CD4-positive, alpha-beta T cell treated with Interleukin-2 at 100 ng/mL for 4 hours (primary cell): ENCODE data around the gene ZNF423.

Source experiments
- DNase-seq: peaks from one replicate; pipeline ENCODE4 v3.0.0-alpha.2; 2020; ENCODE audit warnings: low spot score

The ZNF423 gene

GRCh38 chr16:49491771-49492761 lies 363.8 kb downstream of the ZNF423 start:
- DNase-seq, result peak; percentile 21

DNA sequence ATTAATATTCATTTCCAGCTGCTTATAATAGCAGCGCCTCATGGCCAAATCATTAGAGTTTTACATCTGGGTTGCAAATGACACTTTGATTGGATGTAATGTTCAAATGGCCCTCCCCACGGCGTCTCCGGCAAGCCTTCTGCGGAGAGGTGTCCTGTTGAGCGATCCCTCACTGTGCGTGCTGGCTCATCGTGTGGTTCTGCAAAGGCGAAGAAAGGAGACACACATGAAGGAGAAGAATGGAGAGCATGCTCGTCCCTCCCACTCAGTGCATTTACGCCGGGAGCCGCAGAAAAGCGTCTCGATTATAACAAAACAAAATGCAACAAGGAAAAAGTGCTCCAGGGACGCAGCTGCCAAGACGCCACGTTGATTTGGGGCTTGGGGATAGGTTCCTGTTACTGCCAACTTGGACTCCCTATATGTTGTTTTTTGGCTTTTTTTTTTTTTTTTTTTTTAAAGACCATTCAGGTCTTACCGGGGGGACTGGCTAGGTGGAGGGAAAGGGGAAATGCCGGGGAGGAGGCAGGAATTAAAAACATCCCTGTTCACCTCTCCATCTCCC lies 364.7 kb downstream of the ZNF423 start:
- no peak for DNase-seq

DNA sequence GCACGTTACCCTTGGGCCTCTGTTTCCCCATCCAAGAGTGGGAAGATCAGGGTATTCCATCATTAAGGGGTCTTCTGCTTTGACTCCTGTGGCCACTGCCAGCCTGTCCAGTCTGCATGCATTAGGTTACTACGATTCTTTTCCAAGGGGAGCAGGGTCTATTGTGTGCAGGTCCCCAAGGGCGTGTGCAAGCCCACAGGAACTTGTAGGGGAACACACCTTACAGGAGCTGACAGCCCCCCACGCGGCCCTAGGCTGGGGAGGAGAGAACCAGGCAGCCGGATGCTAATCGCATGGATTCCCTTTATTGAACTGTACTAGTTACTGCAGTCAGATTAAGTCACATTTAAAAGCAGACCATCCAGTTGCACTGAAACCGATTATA lies 365.6 kb downstream of the ZNF423 start:
- DNase-seq, result no peak

GRCh38 chr16:49489686-49490320 lies 366.1 kb downstream of the ZNF423 start:
- DNase-seq, result no peak

- DNase-seq, result no peak
Observed at GRCh38 chr16:49488740-49489525, 367.0 kb downstream of the ZNF423 start.

GRCh38 chr16:49488336-49488735 lies 367.6 kb downstream of the ZNF423 start:
- DNase-seq, result no peak

GRCh38 chr16:49487746-49488145 lies 368.2 kb downstream of the ZNF423 start:
- DNase-seq, result no peak

DNA sequence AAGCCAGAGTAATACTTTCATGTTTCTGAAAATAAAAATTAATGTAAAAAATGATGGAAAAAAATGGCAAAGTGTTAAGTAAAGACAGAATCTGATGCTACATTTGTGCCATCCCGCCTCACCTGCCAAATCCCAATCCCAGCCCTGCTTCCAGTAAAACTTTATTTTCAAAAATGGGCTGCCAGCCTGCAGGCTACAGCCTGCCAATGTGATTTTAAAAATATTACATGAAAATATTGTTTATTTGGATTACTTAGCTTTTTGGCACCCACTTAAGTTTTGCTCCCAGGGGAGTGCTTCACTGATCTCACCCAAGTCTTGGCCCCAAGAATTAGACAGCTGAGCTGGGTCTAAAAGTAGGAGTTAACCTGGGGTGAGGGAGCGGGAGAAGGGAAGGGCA lies 369.5 kb downstream of the ZNF423 start:
- DNase-seq, result no peak

- DNase-seq, result no peak
Observed at GRCh38 chr16:49485663-49486062, 370.2 kb downstream of the ZNF423 start.

GRCh38 chr16:49484936-49485335 lies 371.0 kb downstream of the ZNF423 start:
- no peak for DNase-seq

GRCh38 chr16:49484451-49484849 lies 371.5 kb downstream of the ZNF423 start:
- no peak for DNase-seq

- no peak for DNase-seq
Observed at GRCh38 chr16:49483651-49484450, 372.1 kb downstream of the ZNF423 start.

DNA sequence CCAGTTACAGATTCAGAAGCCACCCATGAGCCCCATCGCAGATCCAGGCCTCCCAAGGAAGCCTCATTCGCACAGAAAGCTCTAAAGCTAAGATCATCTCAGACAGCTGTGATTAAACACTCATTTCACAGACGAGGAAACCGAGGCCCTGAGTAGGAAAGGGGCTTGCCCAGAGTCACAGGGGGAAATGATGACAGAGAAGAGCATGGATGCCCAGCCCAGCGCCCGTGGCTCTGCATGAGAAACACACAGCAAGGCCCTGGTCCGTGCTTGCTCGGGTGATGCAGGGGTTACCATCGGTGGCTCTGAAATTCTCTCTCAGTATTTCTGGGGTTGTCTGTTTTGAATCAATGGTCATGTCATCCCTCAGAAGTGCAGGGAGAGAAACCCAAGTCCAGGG lies 372.7 kb downstream of the ZNF423 start:
- DNase-seq, result no peak

DNA sequence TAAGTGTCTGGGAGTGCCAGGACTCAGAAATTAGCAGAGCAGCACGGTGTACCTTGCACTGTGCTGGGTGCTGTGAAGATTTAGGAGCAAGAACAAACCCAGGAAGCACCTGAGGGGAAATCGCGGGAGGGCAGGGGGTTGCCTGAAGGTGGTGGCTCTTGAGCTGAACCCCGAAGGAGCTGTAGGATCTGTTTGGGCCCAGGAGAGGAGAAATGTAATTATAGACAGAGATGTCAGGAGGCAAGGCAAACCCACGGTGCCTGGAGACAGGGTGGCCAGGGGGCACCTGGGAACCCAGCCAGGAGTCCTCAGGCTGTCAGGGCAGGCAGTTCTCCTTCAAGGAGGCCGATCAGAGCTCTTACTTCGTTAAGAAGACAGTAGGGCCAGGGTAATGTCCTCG lies 373.2 kb downstream of the ZNF423 start:
- no peak for DNase-seq

GRCh38 chr16:49478616-49479015 lies 377.3 kb downstream of the ZNF423 start:
- no peak for DNase-seq

DNA sequence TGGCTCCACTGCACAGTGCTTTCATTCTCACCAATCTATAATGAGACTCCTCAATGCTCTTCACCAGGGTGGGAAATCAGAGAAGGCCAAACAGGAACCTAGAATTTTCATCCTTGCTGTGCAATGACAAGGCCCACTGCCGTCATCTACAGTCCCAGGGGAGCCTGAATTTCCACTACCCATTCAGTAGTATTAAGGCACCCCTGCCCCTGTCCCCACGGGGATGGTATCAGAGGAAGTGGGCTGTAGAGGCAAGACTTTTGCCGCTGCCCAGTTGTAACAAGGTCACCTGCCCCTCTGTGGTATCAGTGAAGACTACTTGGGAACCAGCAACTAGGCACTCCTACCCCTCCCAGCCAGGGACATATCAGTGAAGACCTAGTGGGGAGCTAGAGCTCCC lies 377.8 kb downstream of the ZNF423 start:
- no peak for DNase-seq

GRCh38 chr16:49477250-49477895 lies 378.5 kb downstream of the ZNF423 start:
- no peak for DNase-seq

DNA sequence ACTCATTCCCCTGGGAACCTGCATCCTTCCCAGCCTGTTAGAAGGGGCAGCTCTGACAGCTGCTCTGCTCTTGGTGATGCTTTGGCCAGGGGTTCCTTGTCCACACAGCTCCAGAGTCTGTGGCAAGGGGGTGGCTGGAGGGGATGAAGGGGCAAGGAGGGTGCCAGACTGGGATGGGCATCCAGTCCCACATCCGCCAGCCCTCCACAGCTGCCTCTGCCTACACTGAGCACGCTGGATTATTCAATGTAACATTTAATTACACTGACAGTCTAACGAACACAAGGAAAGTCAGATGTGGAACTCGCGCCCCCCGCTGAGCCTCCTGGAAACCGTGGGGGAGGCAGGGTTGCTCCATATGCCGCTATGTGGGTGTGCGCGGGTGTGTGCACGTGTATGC lies 381.2 kb downstream of the ZNF423 start:
- no peak for DNase-seq

- DNase-seq, result no peak
Observed at GRCh38 chr16:49473773-49474172, 382.1 kb downstream of the ZNF423 start.

- DNase-seq, result no peak
Observed at GRCh38 chr16:49473131-49473530, 382.8 kb downstream of the ZNF423 start.

DNA sequence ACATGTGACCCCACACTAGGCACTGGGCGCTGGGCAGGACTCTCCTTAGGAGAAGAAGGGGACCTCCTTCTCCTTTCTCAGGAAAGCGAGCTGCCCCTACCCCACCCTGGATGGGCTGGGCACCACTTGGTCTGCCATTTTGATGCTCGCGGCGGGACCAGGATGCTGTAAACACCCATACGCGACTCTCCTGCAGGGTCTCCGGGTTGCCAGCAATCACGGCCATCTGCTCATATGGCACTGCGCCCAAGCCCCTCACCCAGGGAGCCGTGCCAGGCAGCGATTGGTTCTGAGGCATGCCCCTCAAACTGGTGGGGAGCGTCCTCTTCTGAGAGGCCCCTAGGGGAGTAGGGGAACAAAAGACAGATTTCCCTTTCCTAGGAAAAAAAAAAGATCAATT lies 383.3 kb downstream of the ZNF423 start:
- DNase-seq, result no peak
